K562 treated with DMSO at 1 percent for 24 hours (cell line): ENCODE measurements around the gene AKR1E2. TPM values are rescaled to one million over a fixed set of nuclear protein-coding genes. Genes with fewer than 3 reads are reported as not detected.

Experiments
- total RNA-seq: library from RNA; unstranded; fragments of 300-600 nt; gene quantifications from 2 replicates; pipeline ENCODE4 v1.2.3, GENCODE V29; 2022; ENCODE audit warnings: low read depth; ENCODE audit not compliant: insufficient read depth

The AKR1E2 gene
- total RNA-seq, result 10.1 and 17.2 TPM in 2 replicates

GRCh38 chr10:4825868-4826791 lies at the start of gene AKR1E2:
Gene AKR1E2, plus strand, starts transcription at chr10:4826207. Its CDS starts 118 bp downstream, at chr10:4826325.

Other genes with a start within 250 kb of the AKR1E2 start
- 55.7 and 64.2 TPM in 2 replicates for gene AKR1C1, start 137.2 kb downstream of the AKR1E2 start, total RNA-seq
- gene AKR1C2, start 177.7 kb downstream of the AKR1E2 start, total RNA-seq, result 33.1 and 40.4 TPM in 2 replicates